Left ventricle myocardium superior (tissue), 1 donor: Measurements from ENCODE around the gene SCGB3A1. TPM values are rescaled to one million over a fixed set of nuclear protein-coding genes. Genes with fewer than 3 reads are reported as not detected.

Experiments used
- ATAC-seq: fragments of 200-7000 bp; cut with Tn5 transposase; one replicate; pipeline ENCODE4 v1.9.1; 2020; ENCODE audit warnings: mild to moderate bottlenecking, moderate library complexity
- DNase-seq: peaks from one replicate; pipeline ENCODE4 v3.0.0-alpha.2; 2020
- intact Hi-C: fragments of 100-400 bp; cut with micrococcal nuclease; formaldehyde crosslinking; loops from one replicate; pipeline ENCODE4 v1.11.0; 2022
- total RNA-seq: library from RNA; stranded (reverse); fragmentation: NEBNext Ultra II Directional; extraction: Animal tissue kit (Norgen Biotek cat#: 25700); gene quantifications from one replicate; pipeline ENCODE4 v1.2.1, GENCODE V29; 2021
- donor health status: DM: no; HTN: yes; CAD: no; lungs with severe emphysema.

The SCGB3A1 gene
- total RNA-seq, 1 donor from 2014 or later: not detected

- intact Hi-C loops: no loop called here
- ATAC-seq (no peak), DNase-seq (no peak)
Observed at GRCh38 chr5:180626661-180627385, 35.5 kb upstream of the SCGB3A1 start.

GRCh38 chr5:180625791-180626660 is 34.7 kb upstream of the SCGB3A1 start:
- DNase-seq: no peak
- ATAC-seq: no peak
- intact Hi-C loops: no loop called here

GRCh38 chr5:180625125-180625790 is 34.0 kb upstream of the SCGB3A1 start:
- intact Hi-C loops: no loop called here
- ATAC-seq (no peak), DNase-seq (no peak)

GRCh38 chr5:180624587-180624986 is 33.3 kb upstream of the SCGB3A1 start:
- no peak for DNase-seq
- intact Hi-C loops: no loop called here
- no peak for ATAC-seq

GRCh38 chr5:180623844-180624243 is 32.5 kb upstream of the SCGB3A1 start:
- intact Hi-C loops: no loop called here
- no peak for DNase-seq
- ATAC-seq: no peak

- DNase-seq: no peak
- intact Hi-C loops: no loop called here
Observed at GRCh38 chr5:180623411-180623834, 32.1 kb upstream of the SCGB3A1 start.

GRCh38 chr5:180622910-180623309 is 31.6 kb upstream of the SCGB3A1 start:
- intact Hi-C loops: no loop called here
- ATAC-seq: no peak
- DNase-seq: no peak

More at GRCh38 chr5:180623411-180623834, 32.1 kb upstream of the SCGB3A1 start:
- peak; percentile 18 for ATAC-seq

GRCh38 chr5:180621311-180621710 is 30.0 kb upstream of the SCGB3A1 start:
- intact Hi-C loops: no loop called here
- ATAC-seq (no peak), DNase-seq (no peak)

GRCh38 chr5:180620014-180620413 is 28.7 kb upstream of the SCGB3A1 start:
- DNase-seq: no peak
- ATAC-seq: no peak
- intact Hi-C loops: no loop called here

GRCh38 chr5:180619563-180619915 is 28.2 kb upstream of the SCGB3A1 start:
- DNase-seq (no peak), ATAC-seq (no peak)
- intact Hi-C loops: no loop called here

GRCh38 chr5:180618829-180619562 is 27.7 kb upstream of the SCGB3A1 start:
- DNase-seq (no peak), ATAC-seq (no peak)
- intact Hi-C loops: no loop called here

GRCh38 chr5:180618487-180618828 is 27.2 kb upstream of the SCGB3A1 start:
- DNase-seq: no peak
- no peak for ATAC-seq
- intact Hi-C loops: no loop called here

GRCh38 chr5:180613814-180614188 is 22.5 kb upstream of the SCGB3A1 start:
- ATAC-seq (no peak), DNase-seq (no peak)
- intact Hi-C loops: no loop called here

- no peak for ATAC-seq
- DNase-seq: no peak
- intact Hi-C loops: no loop called here
Observed at GRCh38 chr5:180613188-180613813, 22.0 kb upstream of the SCGB3A1 start.

- intact Hi-C loops: no loop called here
- no peak for ATAC-seq
- DNase-seq: no peak
Observed at GRCh38 chr5:180612683-180613082, 21.4 kb upstream of the SCGB3A1 start.

GRCh38 chr5:180611140-180611850 is 20.0 kb upstream of the SCGB3A1 start:
- ATAC-seq: no peak
- intact Hi-C loops: no loop called here

GRCh38 chr5:180609817-180610550 is 18.7 kb upstream of the SCGB3A1 start:
- peak; percentile 18 for DNase-seq
- ATAC-seq: no peak

More at GRCh38 chr5:180611140-180611850, 20.0 kb upstream of the SCGB3A1 start:
- DNase-seq: no peak

GRCh38 chr5:180609386-180609785 is 18.1 kb upstream of the SCGB3A1 start:
- DNase-seq (no peak), ATAC-seq (no peak)
- intact Hi-C loops: no loop called here

More at GRCh38 chr5:180609817-180610550, 18.7 kb upstream of the SCGB3A1 start:
- intact Hi-C loops: no loop called here
